ENCODE results near the gene PPTC7. TPM values are rescaled to one million over a fixed set of nuclear protein-coding genes. Genes with fewer than 3 reads are reported as not detected.

The PPTC7 gene
- total and polyA plus RNA-seq, 2 experiments from 2014 or later = 8.1 to 11.8 TPM

GRCh38 chr12:110503432-110503831 is 79.7 kb downstream of the PPTC7 start:
- H3K27ac ChIP-seq = no peak overlapping the region
- H3K9me3 ChIP-seq (ENCODE audit: low read depth) = no peaks in the 10 kb centered on the region
- WGBS (ENCODE audit: low lambda C conversion rate, missing lambda C conversion rate) = 82% methylated on average over 1 of the region's 1 CpG
- H4K20me1 ChIP-seq (ENCODE audit: insufficient read depth, poor library complexity, severe bottlenecking) = peaks cover 9% of the 10 kb centered on the region
- no peak for DNase-seq (ENCODE audit: low spot score)
- no peak overlapping the region for H2AFZ ChIP-seq
- peaks cover 29% of the 10 kb centered on the region for H3K79me2 ChIP-seq
- no peak for TF ChIP-seq CTCF (IDR thresholded peaks at IDR 0.05; ENCODE audit: poor library complexity)
- TF ChIP-seq EZH2 (IDR thresholded peaks at IDR 0.05; ENCODE audit: borderline replicate concordance) = no peak
- TF ChIP-seq EZH2phosphoT487 (IDR thresholded peaks at IDR 0.05; ENCODE audit: low read depth, severe bottlenecking, unreplicated experiment) = no peak
- H3K4me2 ChIP-seq = no peak overlapping the region
- no peaks in the 10 kb centered on the region for H3K36me3 ChIP-seq (replicated peaks; ENCODE audit: insufficient read depth, low read depth)
- H3K4me1 ChIP-seq (ENCODE audit: insufficient read depth) = peaks cover 11% of the 10 kb centered on the region
- H3K9me2 ChIP-seq (replicated peaks; ENCODE audit: insufficient read depth) = no peaks in the 10 kb centered on the region
- H3K4me3 ChIP-seq = no peak overlapping the region
- H3K27me3 ChIP-seq = no peaks in the 10 kb centered on the region

GRCh38 chr12:110501752-110502738 is 81.1 kb downstream of the PPTC7 start, which contains the start of the genes RAD9B and VPS29:
Gene RAD9B, plus strand, starts transcription at chr12:110502331. Its CDS starts 7 bp downstream, at chr12:110502338.
Gene VPS29, minus strand, starts transcription at chr12:110502111. Its CDS starts 60 bp downstream, at chr12:110502051.
- H3K4me1 ChIP-seq (ENCODE audit: insufficient read depth) = peaks cover 11% of the 10 kb centered on the region
- H3K27ac ChIP-seq = peak within 1 kb of the TSS; percentile 84
- peak; percentile 98 for DNase-seq (ENCODE audit: low spot score)
- TF ChIP-seq EZH2 (IDR thresholded peaks at IDR 0.05; ENCODE audit: borderline replicate concordance) (no peak), EZH2phosphoT487 (IDR thresholded peaks at IDR 0.05; ENCODE audit: low read depth, severe bottlenecking, unreplicated experiment) (no peak), CTCF (IDR thresholded peaks at IDR 0.05; ENCODE audit: poor library complexity) (no peak)
- H3K9me2 ChIP-seq (replicated peaks; ENCODE audit: insufficient read depth) = no peaks in the 10 kb centered on the region
- no peaks in the 10 kb centered on the region for H3K9me3 ChIP-seq (ENCODE audit: low read depth)
- H3K4me3 ChIP-seq = peak within 1 kb of the TSS; percentile 50
- peaks cover 13% of the 10 kb centered on the region for H4K20me1 ChIP-seq (ENCODE audit: insufficient read depth, poor library complexity, severe bottlenecking)
- H3K27me3 ChIP-seq = no peaks in the 10 kb centered on the region
- H3K4me2 ChIP-seq = peak within 1 kb of the TSS; percentile 93
- H3K79me2 ChIP-seq = peaks cover 42% of the 10 kb centered on the region
- H3K36me3 ChIP-seq (replicated peaks; ENCODE audit: insufficient read depth, low read depth) = no peaks in the 10 kb centered on the region
- H2AFZ ChIP-seq = peak within 1 kb of the TSS; percentile 93
- 13% methylated on average over 58 of the region's 61 CpGs for WGBS (ENCODE audit: low lambda C conversion rate, missing lambda C conversion rate)

- peaks cover 11% of the 10 kb centered on the region for H3K4me1 ChIP-seq (ENCODE audit: insufficient read depth)
- peak overlapping the region; percentile 93 for H3K4me2 ChIP-seq
- H3K79me2 ChIP-seq = peaks cover 48% of the 10 kb centered on the region
- no peaks in the 10 kb centered on the region for H3K9me3 ChIP-seq (ENCODE audit: low read depth)
- H2AFZ ChIP-seq = peak overlapping the region; percentile 46
- H3K27ac ChIP-seq = peak overlapping the region; percentile 84
- no peaks in the 10 kb centered on the region for H3K27me3 ChIP-seq
- no peaks in the 10 kb centered on the region for H3K9me2 ChIP-seq (replicated peaks; ENCODE audit: insufficient read depth)
- peak overlapping the region; percentile 50 for H3K4me3 ChIP-seq
- under 1% methylated on average over 17 of the region's 17 CpGs for WGBS (ENCODE audit: low lambda C conversion rate, missing lambda C conversion rate)
- DNase-seq (ENCODE audit: low spot score) = peak; percentile 67
- no peak for TF ChIP-seq CTCF (IDR thresholded peaks at IDR 0.05; ENCODE audit: poor library complexity)
- no peak for TF ChIP-seq EZH2phosphoT487 (IDR thresholded peaks at IDR 0.05; ENCODE audit: low read depth, severe bottlenecking, unreplicated experiment)
- TF ChIP-seq EZH2 (IDR thresholded peaks at IDR 0.05; ENCODE audit: borderline replicate concordance) = no peak
- no peaks in the 10 kb centered on the region for H3K36me3 ChIP-seq (replicated peaks; ENCODE audit: insufficient read depth, low read depth)
- H4K20me1 ChIP-seq (ENCODE audit: insufficient read depth, poor library complexity, severe bottlenecking) = peaks cover 17% of the 10 kb centered on the region
These were observed 81.7 kb downstream of the PPTC7 start for GRCh38 chr12:110501399-110501751.

Measured in hepatocyte (in vitro differentiated cells).